Activated CD8-positive, alpha-beta memory T cell treated with anti-CD3 and anti-CD28 coated beads, Interleukin-2, amount 50 U/mL, for 1 hour (primary cell): ENCODE data around the gene RUNX1.

Experiments used
- DNase-seq: peaks from one replicate; pipeline ENCODE4 v3.0.0-alpha.2; 2020; ENCODE audit errors: extremely low read depth

Gene RUNX1

DNA sequence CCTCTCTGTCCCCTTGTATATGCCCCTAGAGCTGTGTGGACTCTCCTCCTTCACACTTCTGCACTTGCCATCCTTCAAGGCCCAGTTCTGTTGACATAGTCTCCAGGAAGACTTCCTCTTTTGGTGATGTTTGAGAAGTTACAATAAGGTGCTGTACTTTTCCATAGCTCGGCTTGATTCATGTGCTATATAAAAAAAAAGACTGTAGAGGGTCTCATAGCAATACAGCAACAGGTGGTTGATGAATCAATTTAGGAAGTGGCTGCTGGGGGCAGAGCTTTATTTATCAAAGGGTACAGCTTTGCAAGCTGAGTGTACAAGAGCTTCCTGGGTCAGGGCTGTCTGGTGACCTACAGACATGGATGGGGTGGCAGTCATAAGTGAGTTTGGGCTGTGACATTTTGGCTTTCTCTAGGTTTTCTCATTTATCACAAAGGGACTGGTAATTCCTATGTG, 102.7 kb downstream of the RUNX1 start:
- no peak for DNase-seq

DNA sequence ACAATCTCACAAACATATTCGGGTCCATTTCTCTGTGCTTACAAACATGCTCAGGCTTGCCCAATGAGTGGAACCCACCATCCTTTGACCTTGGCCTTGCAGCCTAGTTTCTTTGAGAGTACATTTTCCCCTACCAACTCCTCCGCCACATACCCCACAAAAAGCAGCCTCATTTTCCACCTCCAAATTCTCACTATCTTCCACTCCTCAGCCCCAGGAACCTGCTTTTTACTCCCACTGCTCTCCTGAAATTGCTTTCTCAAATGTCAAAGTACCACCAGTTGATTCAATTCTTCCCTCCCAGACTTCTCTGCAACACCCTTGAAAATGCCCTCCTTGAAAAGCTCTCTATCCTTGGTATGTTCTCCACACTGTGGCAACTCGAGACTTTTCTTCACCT, 103.8 kb downstream of the RUNX1 start:
- no peak for DNase-seq

DNA sequence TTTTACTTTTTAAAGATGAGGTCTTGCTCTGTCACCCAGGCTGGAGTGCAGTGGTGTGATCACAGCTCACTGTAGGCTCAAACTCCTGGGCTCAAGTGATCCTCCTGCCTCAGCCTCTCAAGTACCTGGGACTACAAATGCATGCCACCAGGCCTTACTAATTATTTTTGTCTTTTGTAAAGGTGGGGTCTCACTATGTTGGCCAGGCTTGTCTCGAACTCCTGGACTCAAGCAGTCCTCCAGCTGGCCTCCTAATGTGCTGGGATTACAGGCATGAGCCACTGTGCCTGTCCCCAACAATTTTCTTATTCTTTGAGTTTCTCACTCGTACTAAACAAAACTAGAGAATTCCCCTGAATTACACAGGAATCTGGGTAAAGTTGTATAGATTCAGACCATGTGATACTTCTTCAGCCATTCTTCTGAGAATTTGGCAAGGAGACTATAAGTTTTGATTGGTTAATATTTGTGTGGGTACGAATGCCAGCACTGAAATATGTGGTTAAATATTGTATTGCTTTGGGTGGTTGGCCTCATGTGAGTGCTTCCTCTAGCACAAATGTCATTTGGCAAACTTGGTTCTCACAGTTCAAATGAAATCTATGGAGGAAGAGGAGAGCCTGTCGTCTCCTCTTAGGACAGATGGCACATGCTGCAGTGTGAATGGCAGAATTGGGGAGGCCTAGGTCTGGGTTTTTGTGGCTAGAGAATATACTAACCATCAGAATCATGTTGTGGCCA, 104.9 kb downstream of the RUNX1 start:
- DNase-seq = no peak

- no peak for DNase-seq
Observed at GRCh38 chr21:34942911-34943310, 106.2 kb downstream of the RUNX1 start.

GRCh38 chr21:34941162-34941561, 107.9 kb downstream of the RUNX1 start:
- no peak for DNase-seq

DNA sequence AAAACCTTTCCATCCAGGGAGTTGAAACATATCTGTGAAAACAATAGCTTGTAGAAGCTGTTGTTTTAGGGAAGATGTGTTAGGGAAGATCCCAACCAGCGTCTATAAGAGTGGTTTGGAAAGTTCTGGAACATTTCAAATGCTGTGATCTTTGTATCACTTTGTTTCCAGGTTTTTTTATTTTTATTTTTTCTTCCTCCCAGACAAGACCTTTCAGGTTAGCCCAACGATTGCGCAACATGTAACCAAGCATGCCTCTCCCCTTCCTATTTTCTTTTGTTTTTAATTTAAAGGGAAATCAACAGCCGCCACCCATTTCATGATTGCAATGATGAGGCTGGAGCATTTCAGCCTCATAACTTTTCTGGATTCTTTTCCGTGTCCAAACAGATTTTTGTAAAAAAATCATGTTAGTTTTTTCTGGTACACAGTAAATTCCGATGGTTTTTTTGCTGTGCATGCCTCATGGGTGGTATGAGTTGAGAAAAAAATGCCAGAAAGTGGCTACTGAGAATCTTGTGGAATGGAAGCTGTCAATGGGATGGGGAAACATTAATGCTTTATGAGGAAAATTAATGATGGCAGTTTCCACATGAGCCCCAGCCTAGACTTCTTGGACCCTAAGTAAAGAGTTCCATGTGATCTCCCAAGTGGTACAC, 109.3 kb downstream of the RUNX1 start:
- DNase-seq = no peak

- DNase-seq = no peak
Observed at GRCh38 chr21:34938089-34938764, 110.9 kb downstream of the RUNX1 start.

- no peak for DNase-seq
Observed at GRCh38 chr21:34936883-34937563, 112.1 kb downstream of the RUNX1 start.

DNA sequence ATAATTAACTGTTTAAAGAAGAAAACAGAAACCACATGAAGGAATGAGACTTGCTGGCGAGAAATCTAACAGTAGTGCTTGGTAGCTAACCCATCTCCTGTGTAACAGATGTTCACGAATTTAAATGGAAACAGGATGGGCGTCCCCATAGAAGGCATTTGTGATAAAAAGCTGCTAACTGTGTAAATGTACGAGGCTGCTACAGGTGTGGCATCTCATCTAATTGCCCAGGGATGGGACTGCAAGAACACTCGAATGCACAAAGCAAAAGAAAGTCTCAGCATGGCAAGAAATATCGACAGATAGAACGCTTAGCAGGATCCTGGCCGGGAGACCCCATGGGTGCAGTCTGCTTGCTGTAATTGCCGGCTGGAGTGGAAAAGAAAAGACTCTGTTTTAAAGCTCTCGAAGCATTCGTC, 112.7 kb downstream of the RUNX1 start:
- DNase-seq = no peak

GRCh38 chr21:34935898-34936297, 113.2 kb downstream of the RUNX1 start:
- no peak for DNase-seq

DNA sequence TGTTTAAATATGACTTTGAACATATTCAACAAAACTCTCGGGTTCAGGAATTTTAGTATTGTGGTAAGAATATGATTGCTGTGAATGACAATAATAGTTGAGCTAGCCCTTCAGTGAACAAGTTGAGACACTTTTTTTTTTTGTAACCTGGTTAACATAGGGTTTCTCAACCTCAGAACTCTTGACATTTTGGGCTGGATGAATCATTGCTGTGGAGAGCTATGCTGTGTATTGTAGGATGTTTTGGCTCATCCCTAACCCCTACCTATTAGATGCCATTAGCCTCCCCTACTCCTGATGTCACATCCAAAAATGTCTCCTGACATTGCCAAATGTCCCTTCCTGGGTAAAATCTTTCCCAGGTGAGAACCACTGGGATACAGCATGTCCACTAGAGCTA, 113.7 kb downstream of the RUNX1 start:
- DNase-seq = no peak

DNA sequence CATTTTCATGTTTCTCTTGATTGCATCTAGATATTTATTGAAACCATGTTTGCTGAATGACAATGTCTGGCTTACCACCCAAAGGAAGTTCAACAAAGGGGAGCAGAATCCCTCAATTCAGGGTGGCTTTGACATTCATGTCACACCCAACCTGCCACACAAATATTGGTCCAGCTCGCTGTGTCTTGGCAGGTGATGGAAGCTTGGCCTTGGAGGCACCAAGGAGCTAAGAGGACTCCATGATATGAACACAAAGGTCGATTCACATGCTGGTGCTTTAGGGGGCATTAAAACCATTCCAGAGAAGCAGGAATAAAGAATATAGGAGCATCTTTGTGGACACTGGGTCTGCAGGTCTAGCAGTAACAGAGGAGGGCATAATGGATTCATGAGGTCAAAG, 114.8 kb downstream of the RUNX1 start:
- no peak for DNase-seq

- DNase-seq = no peak
Observed at GRCh38 chr21:34933609-34934335, 115.3 kb downstream of the RUNX1 start.

GRCh38 chr21:34932233-34932632, 116.9 kb downstream of the RUNX1 start:
- no peak for DNase-seq

- DNase-seq = no peak
Observed at GRCh38 chr21:34930971-34931370, 118.1 kb downstream of the RUNX1 start.

DNA sequence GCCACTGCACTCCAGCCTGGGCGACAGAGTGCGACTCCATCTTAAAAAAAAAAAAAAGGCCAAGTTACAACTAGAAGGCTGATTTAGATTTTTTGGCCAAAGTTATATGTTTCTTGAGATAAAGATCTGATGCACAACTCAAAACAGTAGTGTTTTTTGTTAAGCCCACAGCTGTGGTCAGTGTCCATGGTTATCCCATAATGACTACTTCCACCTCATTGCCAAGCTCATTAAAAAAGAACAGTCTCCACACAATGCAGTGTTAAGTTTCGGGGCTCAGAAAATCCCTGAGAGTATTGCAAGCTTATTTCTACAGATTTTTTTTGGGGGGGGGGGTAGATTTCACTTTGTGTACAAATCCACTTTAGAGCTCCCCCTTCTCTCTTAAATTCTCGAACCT, 120.5 kb downstream of the RUNX1 start:
- no peak for DNase-seq

DNA sequence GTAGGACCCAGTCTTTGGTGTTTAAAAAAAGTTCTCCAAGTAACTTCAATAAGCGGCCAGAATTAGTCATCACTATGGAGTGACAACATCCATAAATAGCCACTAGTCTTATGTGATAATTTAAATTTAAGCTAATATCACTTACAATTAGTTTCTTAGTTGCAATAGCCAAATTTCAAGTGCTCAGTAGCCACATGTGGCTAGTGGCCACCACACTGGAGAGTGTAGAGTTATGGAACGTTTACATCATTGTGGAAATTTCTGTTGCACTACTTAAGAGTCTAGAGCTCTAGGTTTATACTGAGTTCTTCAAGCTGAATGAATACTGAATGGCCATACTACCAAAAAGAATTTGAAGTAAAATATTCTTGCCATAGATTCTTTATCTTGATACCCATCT, 121.1 kb downstream of the RUNX1 start:
- DNase-seq = no peak

GRCh38 chr21:34926803-34927467, 122.2 kb downstream of the RUNX1 start:
- no peak for DNase-seq

DNA sequence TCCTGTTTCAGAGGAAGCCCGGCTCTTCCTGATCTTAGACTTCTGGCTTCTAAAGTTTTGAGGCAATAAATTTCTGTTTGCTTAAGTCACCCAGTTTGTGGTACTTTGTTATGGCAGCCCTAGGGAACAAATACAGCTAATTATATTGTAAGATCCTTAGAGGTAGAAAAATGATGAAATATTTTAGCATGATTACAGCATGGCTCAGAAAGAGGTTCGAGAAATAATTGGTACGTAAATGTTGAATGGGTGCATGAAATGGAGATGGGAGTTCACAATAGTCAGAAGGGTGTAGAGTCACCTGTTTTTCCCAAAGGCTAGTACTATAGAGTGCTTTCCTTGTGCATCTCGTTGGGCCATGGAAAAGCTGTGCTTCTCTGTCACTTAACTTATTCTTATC, 123.5 kb downstream of the RUNX1 start:
- no peak for DNase-seq

DNA sequence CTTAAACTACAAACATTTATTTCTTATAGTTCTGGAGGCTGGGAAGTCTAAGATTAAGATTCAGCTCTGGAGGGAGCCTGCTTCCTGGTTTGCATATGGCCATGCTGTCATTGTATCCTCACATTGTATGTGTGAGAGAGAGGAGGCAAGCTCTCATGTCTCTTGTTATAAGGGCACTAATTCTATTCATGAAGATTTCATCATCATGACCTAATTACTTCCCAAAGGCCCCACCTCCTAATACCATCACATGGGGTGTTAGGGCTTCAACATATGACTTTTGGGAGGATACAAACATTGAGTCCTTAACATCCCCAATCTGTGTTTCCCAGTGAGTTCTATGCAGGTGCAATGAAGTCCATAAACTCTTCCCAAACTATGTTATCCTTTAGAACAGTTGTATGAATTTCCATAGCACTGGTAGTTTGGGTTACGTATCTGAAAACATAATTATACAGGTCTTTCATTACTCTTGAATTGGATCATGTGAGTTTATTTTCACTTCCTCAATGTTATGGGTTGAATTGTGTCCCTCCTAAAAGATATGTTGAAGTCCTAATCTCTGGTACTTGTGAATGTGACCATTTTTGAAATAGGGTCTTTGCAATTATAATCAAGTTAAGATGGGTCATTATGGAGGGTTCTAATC, 124.2 kb downstream of the RUNX1 start:
- no peak for DNase-seq

- DNase-seq = no peak
Observed at GRCh38 chr21:34924194-34924593, 124.9 kb downstream of the RUNX1 start.
